Activated CD4-positive, alpha-beta T cell treated with anti-CD3 and anti-CD28 coated beads for 24 hours (primary cell): Measurements from ENCODE around the gene ADARB2.
"Not testable (repeated sequence)": the region's sequence is repeated elsewhere in the genome, so short reads cannot be mapped to it uniquely, and the experiment has no call there.

Source experiments
- DNase-seq, 2 donors: peaks; one replicate each; pipeline ENCODE4 v3.0.0-alpha.2; 2020; ENCODE audit warnings: low read depth in 2 of 2

Gene ADARB2

GRCh38 chr10:1549591-1550290 is 187.6 kb downstream of the ADARB2 start:
- no peak for DNase-seq

- no peak for DNase-seq
Observed at GRCh38 chr10:1548596-1548995, 188.7 kb downstream of the ADARB2 start.

- no peak for DNase-seq
Observed at GRCh38 chr10:1548146-1548545, 189.2 kb downstream of the ADARB2 start.

- DNase-seq, result no peak
Observed at GRCh38 chr10:1546431-1547110, 190.8 kb downstream of the ADARB2 start.

GRCh38 chr10:1545524-1545923 is 191.8 kb downstream of the ADARB2 start:
- DNase-seq, result no peak

GRCh38 chr10:1544929-1545328 is 192.4 kb downstream of the ADARB2 start:
- DNase-seq, result no peak

GRCh38 chr10:1544209-1544673 is 193.1 kb downstream of the ADARB2 start:
- DNase-seq, result no peak

GRCh38 chr10:1543596-1543995 is 193.7 kb downstream of the ADARB2 start:
- DNase-seq, result no peak

- no peak for DNase-seq
Observed at GRCh38 chr10:1542941-1543340, 194.4 kb downstream of the ADARB2 start.

GRCh38 chr10:1540144-1540543 is 197.2 kb downstream of the ADARB2 start:
- no peak for DNase-seq

- DNase-seq, result no peak
Observed at GRCh38 chr10:1539216-1539615, 198.1 kb downstream of the ADARB2 start.

- no peak for DNase-seq
Observed at GRCh38 chr10:1538531-1539061, 198.7 kb downstream of the ADARB2 start.

GRCh38 chr10:1538121-1538520 is 199.2 kb downstream of the ADARB2 start:
- no peak for DNase-seq

GRCh38 chr10:1537449-1537848 is 199.9 kb downstream of the ADARB2 start:
- not testable (repeated sequence) for DNase-seq

GRCh38 chr10:1536341-1536740 is 201.0 kb downstream of the ADARB2 start:
- DNase-seq, result no peak

- no peak for DNase-seq
Observed at GRCh38 chr10:1535301-1535965, 201.9 kb downstream of the ADARB2 start.

GRCh38 chr10:1534820-1535219 is 202.5 kb downstream of the ADARB2 start:
- no peak for DNase-seq

GRCh38 chr10:1532636-1533035 is 204.7 kb downstream of the ADARB2 start:
- DNase-seq, result no peak

GRCh38 chr10:1531883-1532597 is 205.3 kb downstream of the ADARB2 start:
- no peak for DNase-seq

- no peak for DNase-seq
Observed at GRCh38 chr10:1530871-1531517, 206.3 kb downstream of the ADARB2 start.

- no peak for DNase-seq
Observed at GRCh38 chr10:1529806-1530413, 207.4 kb downstream of the ADARB2 start.
